Bronchial smooth muscle cell (primary cell): ENCODE data around the gene CPNE5. TPM values are rescaled to one million over a fixed set of nuclear protein-coding genes. Genes with fewer than 3 reads are reported as not detected.

Source experiments
- total RNA-seq: library from RNA; depleted of rRNA; stranded (reverse); fragments of >200 nt; gene quantifications from 2 replicates; pipeline ENCODE4 v1.2.1, GENCODE V29; 2014

CPNE5 gene
- total RNA-seq, result 0.47 TPM in 1 of 2 replicates, not detected in the other

GRCh38 chr6:36838896-36839748 is at the start of gene CPNE5:
CPNE5 (minus strand) TSS chr6:36839444; CDS start chr6:36839377, 67 bp downstream.

GRCh38 chr6:36885461-36886401 is 46.5 kb upstream of the CPNE5 start, which contains the start of gene C6orf89:
C6orf89 (plus strand) TSS chr6:36885952; CDS start chr6:36899445, 13,493 bp downstream.

GRCh38 chr6:36874443-36875249 is 35.4 kb upstream of the CPNE5 start, which contains the start of gene PPIL1:
PPIL1 (minus strand) TSS chr6:36874803; CDS start chr6:36874772, 31 bp downstream.

DNA sequence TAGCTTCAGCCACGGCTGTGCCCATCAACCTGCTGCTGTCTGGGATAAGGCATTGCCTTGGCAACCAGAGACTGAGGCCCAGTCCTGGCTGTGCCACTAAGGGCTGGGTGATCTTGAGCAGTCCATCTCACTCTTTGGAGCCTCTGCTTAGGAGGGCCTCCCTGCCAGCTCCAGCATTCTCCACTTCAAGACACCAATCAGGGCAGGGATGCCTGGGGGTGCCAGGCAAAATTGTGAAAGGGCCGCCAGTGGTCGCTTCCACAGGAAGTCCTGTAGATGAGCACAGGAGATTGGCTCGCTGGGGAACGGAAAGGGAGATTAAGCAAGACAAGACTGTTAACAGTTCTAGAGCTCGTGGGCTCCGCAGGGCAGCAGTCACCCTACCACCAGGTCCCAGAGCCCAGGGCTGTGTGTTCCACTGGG is 141.8 kb downstream of the CPNE5 start, which contains the start of gene RAB44:
Gene RAB44, plus strand, starts transcription at position 346 of the 423 bp plus-strand sequence. CDS start 6,410 bp downstream, outside the sequence.

Other genes with a start within 250 kb of the CPNE5 start
- 134 and 173 TPM in 2 replicates for gene SRSF3, start 245.1 kb downstream of the CPNE5 start, total RNA-seq
- gene CDKN1A, start 160.7 kb downstream of the CPNE5 start, total RNA-seq, result 324 and 371 TPM in 2 replicates
- gene RAB44, start 141.6 kb downstream of the CPNE5 start, total RNA-seq, result under 0.01 TPM in 1 of 2 replicates, not detected in the other
- 9.5 and 17.3 TPM in 2 replicates for gene PPIL1, start 35.4 kb upstream of the CPNE5 start, total RNA-seq
- gene C6orf89, start 46.5 kb upstream of the CPNE5 start, total RNA-seq, result 29.4 and 34.4 TPM in 2 replicates
- gene PI16, start 115.3 kb upstream of the CPNE5 start, total RNA-seq, result 2.3 and 4.7 TPM in 2 replicates
- gene MTCH1, start 146.8 kb upstream of the CPNE5 start, total RNA-seq, result 238 and 243 TPM in 2 replicates
- gene FGD2, start 166.2 kb upstream of the CPNE5 start, total RNA-seq, result not detected in 2 replicates